ENCODE results near the gene HUS1.
"Not testable (repeated sequence)": the region's sequence is repeated elsewhere in the genome, so short reads cannot be mapped to it uniquely, and the experiment has no call there.

The HUS1 gene

GRCh38 chr7:47979145-47979831, at the start of gene HUS1:
TSS of gene HUS1 (minus strand) at chr7:47979615. CDS start at chr7:47979519, 96 bp downstream.
- DNase-seq = peak; percentile 97

GRCh38 chr7:48028938-48029337, 49.5 kb upstream of the HUS1 start, which contains the start of gene SUN3:
TSS of gene SUN3 (minus strand) at chr7:48029107. CDS start at chr7:48028938, 169 bp downstream.
- no peak for DNase-seq

GRCh38 chr7:48025624-48026023, 46.2 kb upstream of the HUS1 start:
- no peak for DNase-seq

- DNase-seq = no peak
These were observed 38.3 kb upstream of the HUS1 start for GRCh38 chr7:48017674-48018073.

- no peak for DNase-seq
These were observed 37.2 kb upstream of the HUS1 start for GRCh38 chr7:48016641-48017040.

GRCh38 chr7:48011951-48012350, 32.5 kb upstream of the HUS1 start:
- DNase-seq = no peak

GRCh38 chr7:48011323-48011722, 31.9 kb upstream of the HUS1 start:
- DNase-seq = no peak

- DNase-seq = no peak
These were observed 30.5 kb upstream of the HUS1 start for GRCh38 chr7:48009954-48010353.

GRCh38 chr7:48009257-48009656, 29.8 kb upstream of the HUS1 start:
- DNase-seq = no peak

- DNase-seq = no peak
These were observed 27.5 kb upstream of the HUS1 start for GRCh38 chr7:48006866-48007265.

GRCh38 chr7:48004638-48005037, 25.2 kb upstream of the HUS1 start:
- DNase-seq = no peak

- DNase-seq = no peak
These were observed 24.6 kb upstream of the HUS1 start for GRCh38 chr7:48004032-48004431.

GRCh38 chr7:48000164-48000563, 20.7 kb upstream of the HUS1 start:
- DNase-seq = not testable (repeated sequence)

GRCh38 chr7:47999413-47999812, 20.0 kb upstream of the HUS1 start:
- no peak for DNase-seq

GRCh38 chr7:47992446-47992845, 13.0 kb upstream of the HUS1 start:
- DNase-seq = no peak

GRCh38 chr7:47991741-47992311, 12.4 kb upstream of the HUS1 start:
- peak; percentile 86 for DNase-seq

GRCh38 chr7:47991270-47991669, 11.9 kb upstream of the HUS1 start:
- no peak for DNase-seq

- DNase-seq = no peak
These were observed 11.2 kb upstream of the HUS1 start for GRCh38 chr7:47990592-47990991.

- DNase-seq = not testable (repeated sequence)
These were observed 10.4 kb upstream of the HUS1 start for GRCh38 chr7:47989607-47990400.

GRCh38 chr7:47988496-47989386, 9.3 kb upstream of the HUS1 start:
- no peak for DNase-seq

GRCh38 chr7:47982610-47983009, 3.2 kb upstream of the HUS1 start:
- no peak for DNase-seq

GRCh38 chr7:47980648-47981047, 1.2 kb upstream of the HUS1 start:
- not testable (repeated sequence) for DNase-seq

- DNase-seq = no peak
These were observed 392 bp upstream of the HUS1 start for GRCh38 chr7:47979832-47980181.

Measured in CD4-positive, alpha-beta T cell treated with Interleukin-17A for 1 hour (primary cell).